GM18502 (cell line): ENCODE measurements around the gene ARF3.
A peak's percentile ranks its signal among the peaks of the same experiment; 100 is the strongest.
"Not testable (repeated sequence)": the region's sequence is repeated elsewhere in the genome, so short reads cannot be mapped to it uniquely, and the experiment has no call there.

Experiments
- ATAC-seq: cut with Tn5 transposase; IDR thresholded peaks from one replicate; pipeline ENCODE4 v1.9.1; 2021; ENCODE audit warnings: mild to moderate bottlenecking; ENCODE audit not compliant: unreplicated experiment, poor library complexity

ARF3 gene

DNA sequence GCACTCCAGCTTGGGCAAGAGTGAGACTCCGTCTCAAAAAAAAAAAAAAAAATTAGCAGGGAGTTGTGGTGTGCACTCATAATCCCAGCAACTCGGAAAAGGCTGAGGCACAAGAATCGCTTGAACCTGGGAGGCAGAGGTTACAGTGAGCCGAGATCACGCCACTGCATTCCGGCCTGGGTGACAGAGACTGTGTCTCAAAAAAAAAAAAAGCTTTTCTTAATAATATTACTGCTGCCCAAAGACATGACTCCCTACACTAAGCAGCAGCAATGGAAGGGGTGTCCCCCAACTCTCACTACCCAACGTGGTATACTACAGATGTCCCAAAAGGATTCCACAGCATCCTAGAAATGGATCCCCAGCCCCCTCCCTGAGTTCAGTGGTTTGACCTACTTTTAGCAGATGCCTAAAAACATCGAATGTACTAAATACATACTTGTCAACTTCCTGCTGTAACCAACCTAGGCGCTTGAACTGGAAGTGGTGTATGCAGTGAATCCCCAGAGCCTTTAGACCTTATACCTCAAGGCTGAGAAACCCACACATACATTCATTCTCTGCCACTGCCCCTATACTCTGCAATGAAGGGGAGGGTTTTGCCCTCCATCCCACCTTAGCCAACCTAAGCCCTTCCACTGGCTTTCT is 23.5 kb downstream of the ARF3 start:
- ATAC-seq: no peak

DNA sequence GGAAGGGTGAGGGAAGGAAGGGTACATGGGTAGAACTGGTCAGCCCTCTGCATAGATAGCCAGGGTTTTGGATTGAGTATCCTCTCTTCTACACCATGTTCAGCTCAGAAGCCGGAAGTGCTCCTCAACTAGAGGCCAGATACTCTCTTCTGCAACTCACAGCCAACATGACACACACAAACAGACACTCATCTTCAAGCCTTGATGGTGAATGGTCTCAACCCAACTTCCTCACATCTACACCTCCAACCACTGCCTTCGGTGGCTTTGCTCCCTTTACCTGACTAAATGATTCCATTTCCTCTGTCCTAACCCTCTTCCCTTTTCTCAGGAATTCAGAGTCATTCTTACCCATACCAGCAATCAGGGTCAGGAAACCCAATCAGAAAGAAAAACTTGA is 24.4 kb downstream of the ARF3 start:
- no peak for ATAC-seq

DNA sequence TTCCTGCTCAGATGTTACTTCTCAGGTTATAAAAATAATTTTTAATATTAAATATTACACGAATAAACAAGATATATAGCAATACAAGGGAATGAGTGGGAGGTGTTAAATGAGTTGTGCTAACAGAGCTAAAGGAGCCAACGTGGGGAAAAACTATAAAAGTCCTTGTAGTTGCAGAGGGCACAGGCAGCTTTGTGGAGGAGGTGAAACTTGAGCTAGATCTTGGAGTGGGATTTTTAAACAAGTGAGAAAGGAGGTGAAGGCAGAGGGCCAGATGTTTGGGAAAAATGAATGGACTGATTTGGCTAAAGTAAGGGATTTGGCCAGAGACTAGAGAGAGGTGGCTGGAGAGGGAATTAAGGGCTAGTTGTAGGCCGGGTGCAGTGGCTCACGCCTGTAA is 26.8 kb downstream of the ARF3 start:
- no peak for ATAC-seq

DNA sequence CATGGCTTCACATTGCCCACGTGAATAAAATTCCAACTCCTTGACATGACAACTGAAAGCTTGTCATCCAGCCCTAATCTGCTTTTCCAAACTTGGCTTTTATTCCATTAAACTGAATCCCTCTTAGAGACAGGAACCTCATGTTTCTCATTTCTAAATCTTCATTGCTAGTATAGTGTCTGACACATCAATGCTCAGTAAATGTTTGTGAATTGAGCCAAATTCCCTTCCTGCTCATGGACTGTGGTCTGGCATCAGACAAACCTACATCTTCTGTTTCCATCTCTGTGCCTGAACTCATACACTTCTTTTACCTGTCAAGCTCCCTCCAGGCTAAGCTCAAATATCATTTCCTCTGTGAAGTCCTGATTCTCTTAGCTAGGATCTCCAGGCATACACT is 27.7 kb downstream of the ARF3 start:
- ATAC-seq: no peak

DNA sequence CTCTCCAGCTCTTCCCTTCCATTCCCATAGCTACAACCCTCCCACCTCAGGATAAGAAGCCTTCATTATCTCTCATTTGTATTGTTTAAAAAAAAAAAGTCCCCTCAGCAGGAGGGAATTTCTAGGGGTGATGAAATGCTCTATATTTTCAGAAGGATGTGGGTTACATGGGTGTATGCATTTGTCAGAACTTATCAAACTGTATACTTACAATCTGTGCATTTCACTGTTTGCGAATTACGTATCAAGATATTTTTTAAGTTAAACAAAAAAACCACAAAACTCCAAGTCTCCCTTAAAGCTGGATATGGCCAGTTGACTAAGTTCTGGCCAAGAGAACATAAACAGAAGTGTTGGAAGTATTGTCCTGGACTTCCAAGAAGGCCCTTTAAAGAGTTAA is 30.0 kb downstream of the ARF3 start:
- no peak for ATAC-seq

DNA sequence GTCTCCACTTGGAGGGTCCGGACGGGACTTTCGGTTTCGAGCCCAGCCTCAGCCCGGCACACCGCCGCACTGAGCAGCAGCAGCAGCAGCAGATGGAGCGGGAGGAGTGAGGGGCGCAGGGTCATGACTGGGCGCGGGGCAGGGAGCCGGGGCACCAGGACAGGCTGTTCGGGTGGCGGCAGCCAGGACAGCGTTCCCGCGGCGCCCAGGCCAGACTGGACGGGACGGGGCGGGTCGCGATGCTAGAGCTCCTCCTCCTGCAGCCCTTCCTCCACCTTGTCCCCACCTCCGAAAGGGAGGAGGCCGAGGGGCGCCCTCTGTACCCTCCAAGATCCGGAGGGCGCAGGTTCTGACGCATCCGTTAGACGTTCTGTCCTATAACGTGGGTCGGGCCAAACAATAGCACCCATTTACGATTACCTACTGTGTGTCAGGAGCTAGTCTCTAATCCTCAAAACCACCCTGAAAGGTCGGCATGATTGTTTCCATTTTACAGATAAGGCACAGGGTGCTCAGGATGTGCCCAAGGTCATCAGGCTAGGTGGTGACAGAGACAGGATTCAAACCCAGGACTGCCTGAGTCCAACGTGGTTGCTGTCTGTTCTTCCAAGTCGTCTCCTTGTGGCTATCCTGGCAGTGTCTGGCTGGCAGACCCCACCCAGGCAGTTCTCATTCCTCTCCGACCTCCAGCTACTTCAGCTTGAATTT is 31.8 kb downstream of the ARF3 start, which contains the start of gene FKBP11:
Gene FKBP11, minus strand, starts transcription at position 189 of the 708 bp plus-strand sequence. Its CDS starts 64 bp downstream, at position 125.
- peak; percentile 83 for ATAC-seq

DNA sequence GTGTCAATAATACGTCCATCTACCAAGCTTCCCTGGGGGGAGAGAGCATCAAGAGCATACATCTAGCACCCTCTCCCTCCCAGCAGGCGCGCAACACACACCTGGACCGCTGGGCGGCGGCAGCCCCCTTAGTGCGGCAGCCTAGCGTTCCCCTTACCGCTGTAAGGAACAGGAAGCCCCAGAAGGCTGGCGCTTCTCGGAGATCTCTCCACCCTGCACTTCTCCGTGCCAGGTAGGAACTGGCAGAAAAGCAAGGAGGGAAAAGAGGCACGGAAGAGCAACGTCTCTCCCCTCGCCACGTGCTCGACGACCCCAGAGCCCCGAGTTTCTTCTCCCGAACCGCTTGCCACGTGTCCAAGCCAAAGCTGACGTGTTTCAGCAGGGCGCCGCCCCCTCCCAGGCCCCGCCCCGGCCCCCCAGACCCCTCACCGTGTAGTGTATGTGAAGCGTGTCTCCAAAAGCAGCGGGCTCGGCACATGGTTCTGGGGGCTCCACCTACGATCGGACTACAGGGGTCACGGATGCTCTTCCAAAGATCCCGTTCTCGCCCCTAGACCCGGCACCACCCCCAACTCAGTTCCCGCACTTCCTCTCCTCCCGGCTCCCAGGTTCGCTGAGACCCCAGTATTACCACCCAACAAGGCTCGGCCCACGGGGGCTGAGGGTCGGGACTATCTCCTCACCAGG is 32.5 kb downstream of the ARF3 start:
- ATAC-seq: peak; percentile 81

DNA sequence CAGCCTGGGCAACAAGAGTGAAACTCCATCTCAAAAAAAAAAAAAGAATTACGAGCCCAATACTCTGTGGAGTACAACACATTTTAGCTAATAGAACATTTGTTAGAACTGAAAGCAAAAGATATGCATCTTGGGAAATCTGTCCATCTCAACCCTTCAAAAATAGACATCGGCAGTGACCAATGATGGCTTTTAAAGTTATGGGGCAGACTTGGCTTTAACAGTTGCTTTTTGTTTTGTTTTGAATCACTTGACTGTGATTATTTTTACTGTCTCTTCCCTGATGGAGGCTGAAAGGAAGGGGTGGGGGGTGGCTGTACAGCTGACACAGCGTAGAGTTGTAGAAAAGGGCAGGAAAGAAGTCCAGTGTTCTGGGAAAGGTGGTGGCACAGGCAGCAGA is 34.2 kb downstream of the ARF3 start:
- no peak for ATAC-seq

DNA sequence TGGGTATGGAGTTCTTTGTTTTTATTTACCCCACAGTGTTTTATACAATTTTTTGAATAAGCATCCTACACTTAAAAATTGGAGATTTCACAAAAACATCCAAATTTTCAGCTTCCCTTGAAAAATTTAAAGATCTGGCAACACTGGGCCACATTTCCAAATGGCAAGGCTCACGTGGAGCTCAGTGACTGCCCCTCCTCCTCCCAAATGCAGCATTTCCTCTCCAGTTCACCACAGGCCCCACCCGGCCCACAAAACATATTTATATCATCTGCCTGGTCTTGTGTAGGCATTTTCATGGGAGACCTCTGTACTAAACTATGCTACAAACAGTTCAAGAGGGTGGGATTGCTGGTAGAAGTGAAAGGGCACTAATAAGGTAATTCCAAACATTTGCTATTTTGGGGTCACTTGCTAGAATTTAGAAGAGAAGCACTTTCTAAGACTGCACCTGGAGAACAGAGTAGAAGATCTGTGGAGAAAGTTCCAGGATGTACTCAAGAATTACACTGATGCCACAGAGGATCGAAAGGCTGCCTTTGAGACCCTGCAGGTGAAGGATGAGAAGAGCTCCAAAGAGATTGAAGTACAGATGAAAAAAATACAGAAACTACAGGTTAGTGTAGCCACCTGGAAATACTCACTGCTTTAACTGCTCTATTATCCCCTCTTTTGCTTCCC is 39.3 kb downstream of the ARF3 start:
- no peak for ATAC-seq

DNA sequence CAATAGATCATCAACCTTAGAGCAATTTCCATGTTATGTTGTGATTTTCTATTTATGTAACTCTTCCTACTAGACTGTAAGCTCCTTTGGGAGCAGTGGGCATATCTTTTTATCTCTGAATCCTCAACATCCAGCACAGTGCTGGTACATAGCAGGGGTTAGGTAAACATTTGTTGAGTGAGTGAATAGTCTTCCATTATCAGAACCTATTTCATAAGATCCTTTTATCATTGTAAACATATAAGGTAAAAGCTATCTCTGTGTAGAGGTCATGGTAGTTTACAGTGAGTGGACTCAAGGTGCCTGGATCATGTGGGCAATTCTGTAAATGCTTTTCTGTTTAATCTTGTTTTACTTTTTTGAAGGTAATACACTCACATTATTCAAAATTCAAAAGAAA is 47.1 kb downstream of the ARF3 start:
- no peak for ATAC-seq

DNA sequence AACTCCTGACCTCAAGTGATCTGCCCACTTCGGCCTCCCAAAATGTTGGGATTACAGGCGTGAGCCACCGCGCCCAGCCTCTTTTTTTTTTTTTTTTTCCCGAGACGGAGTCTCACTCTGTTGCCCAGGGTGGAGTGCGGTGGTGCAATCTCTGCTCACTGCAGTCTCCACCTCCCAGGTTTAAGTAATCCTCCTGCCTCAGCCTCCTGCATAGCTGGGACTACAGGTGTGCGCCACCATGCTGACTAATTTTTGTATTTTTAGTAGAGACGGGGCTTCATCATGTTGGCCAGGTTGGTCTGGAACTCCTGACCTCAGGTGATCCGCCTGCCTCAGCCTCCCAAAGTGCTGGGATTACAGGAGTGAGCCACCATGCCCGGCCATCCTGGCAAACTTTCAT is 47.6 kb downstream of the ARF3 start:
- ATAC-seq: not testable (repeated sequence)

DNA sequence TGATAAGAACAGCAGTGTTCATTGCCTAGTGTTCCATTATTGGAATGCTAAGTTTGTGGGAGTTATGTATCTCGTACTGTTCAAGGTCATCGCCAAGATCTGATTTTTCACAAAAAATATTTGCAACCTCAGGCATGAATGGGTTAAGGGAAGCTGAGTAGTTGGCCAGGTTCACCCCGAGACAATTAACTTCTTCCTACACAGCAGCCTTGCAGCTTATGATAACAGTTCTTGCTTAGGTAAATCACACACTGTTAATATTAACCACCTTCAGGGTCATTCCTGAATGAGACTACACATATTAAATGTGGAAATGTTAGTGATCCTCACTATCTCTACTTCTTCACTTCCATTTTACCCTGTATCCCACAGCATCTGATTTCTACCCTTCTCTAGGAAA is 50.0 kb downstream of the ARF3 start:
- no peak for ATAC-seq

DNA sequence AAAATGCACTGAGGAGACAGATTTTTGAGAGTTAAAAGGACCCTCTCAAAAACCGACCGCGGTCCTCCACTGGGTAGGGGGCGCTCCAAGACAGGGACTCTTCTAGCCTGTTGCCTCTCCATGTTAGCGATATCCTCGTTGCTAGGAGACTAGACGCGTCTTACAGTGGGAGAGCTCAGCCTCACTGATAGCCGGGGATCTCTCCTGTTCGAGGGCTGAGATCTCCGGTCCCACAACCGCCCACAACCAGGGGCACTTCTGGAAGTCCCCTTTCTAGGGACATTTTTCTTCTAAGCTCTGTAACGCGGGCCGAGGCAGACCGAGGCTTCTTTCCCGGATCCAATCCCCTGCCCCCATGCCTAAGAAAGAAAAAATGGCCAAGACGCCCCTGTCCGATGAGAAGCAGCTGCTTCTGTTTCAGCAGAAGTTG is 53.3 kb downstream of the ARF3 start:
- ATAC-seq: no peak

DNA sequence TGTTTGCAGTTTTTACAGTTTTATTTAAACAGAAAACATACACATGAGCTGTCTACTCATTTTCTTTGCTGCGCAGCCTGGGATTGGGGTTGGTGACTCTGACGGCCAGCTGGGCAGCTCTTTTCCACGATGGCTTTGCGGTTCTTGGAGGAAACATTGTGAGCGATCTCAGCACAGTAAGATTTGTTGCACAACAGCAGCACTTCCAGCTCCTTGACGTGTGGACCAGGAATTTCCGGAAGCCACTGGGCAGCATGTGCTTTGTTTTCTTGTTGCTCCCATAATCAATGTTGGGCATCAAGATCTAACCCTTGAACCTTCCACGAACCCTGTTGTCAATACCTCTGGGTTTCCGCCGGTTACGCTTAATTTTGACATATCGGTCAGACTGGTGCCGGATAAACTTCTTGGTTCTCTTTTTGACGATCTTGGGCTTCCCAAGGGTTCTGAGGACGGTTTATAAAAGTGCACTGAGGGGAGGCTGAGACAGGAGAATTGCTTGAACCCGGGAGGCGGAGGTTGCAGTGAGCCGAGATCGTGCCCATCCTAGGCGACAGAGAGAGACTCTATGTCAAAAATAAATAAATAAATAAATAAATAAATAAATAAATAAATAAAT is 53.8 kb downstream of the ARF3 start:
- no peak for ATAC-seq

DNA sequence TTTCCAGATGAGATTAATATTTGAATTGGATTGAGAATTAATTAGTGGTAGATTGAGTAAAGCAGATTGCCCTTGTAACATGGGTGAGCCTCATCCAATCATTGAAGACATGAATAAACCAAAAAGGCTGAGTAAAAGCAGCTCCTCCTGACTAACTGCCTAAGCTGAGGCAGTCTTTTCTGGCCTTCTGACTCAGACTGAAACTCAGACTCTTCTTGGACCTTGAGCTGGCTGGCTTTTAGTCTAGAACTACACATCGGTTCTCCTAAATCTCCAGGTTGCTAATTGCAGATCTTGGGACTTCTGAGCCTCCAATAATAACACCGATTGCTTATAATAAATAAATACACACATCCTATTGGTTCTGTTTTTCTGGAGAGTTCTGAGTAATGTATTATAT is 56.0 kb downstream of the ARF3 start:
- no peak for ATAC-seq

DNA sequence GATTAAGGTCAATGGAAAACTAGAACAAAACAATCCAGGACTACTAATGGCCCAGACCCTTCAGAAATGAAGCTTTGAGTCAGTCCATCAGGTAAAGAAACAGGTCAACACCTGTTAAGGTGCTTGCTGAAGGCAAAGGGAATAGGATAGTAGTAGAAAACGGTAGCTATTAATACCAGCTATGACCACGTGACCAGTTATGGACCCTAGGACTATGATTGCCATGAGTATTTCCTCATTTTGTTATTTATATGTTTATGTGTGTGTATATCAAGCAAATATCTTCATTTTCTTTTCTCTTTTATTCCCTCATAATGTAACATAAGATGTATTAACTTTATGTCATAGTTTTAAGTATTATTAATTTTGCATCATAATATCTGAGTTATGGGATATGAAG is 57.6 kb downstream of the ARF3 start:
- no peak for ATAC-seq

DNA sequence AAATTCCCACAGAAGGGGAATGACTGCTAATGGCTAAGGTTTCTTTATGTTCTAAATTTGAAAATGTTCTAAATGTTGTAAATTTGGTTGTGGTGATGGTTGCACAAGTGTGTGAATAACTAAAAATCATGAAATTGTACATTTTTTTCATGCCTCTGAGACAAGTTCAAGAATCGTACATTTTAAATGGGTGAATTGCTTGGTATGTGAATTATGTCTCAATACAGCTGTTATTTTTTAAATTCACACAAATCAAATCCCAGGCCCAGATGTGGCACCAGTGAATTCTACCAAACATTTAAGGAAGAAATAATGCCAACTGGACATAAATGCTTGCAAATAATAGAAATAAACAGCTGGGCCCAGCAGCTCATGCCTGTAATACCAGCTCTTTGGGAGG is 63.0 kb downstream of the ARF3 start:
- ATAC-seq: no peak

DNA sequence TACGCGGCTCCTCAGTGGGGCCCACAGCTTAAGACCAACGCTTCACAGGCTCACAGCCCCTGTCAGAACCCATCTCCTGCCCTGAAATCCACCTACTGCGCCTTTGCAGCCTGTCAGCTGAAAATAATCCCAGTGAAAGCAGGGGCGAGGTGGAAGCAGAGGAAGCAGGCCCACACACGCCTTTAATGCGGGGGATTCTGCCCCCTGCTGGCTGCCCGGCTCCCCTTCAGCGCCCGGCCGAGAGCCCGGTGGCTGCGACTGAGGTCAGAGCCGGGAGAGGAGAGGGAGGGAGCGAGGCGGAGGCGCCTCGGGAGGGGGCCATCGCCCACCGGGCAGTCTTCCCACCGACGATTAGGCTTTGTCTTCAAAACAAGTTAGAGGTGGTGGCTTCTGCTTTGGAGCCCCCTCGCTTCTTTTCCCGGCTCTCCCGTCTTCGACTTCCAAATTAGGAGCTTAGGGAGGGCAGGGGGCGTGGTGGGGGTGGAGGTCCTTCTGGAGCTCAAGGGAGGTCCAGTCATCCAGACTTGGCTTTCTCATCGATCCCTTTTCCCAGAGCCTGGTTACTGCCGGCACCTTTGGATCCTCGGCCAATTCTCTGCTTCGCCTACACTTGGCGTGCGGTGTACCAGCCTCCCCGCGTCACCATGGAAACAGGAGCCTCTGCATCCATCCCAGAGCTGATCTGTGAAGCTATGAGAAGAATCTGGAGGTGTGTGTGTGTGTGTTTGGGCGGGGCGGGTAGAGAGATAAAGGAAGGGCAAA is 66.4 kb downstream of the ARF3 start:
- ATAC-seq: no peak

DNA sequence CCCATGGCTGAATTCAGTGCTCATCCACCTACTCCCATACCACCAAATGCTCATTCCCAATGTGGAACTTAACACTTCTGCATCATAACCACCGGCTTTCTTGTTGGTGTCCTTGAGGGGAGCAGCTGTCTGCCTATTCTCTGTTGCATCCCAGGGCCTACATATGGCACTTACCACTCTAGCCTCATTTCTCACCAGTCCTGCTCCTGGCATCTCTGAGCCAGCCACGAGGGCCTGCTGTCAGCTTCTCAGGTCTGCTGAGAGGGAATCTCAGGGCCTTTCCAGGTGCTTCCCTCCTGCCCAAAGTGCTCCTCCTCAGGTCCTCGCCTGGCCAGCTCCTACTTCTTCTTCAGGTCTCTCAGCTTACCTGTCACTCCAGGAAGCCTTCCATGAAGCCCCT is 67.6 kb downstream of the ARF3 start:
- ATAC-seq: no peak
